Right lobe of liver (tissue), 4 donors: ENCODE data around the gene EIF4E3.

Source experiments
- POLR2A ChIP-seq: fragments of 450-650 bp; IDR thresholded peaks from one replicate; pipeline ENCODE4 v1.6.1; 2017; ENCODE audit warnings: antibody characterized with exemption, mild to moderate bottlenecking
- TF ChIP-seq, protein P1 (sequence below), 4 donors: fragments of 200-600 bp in 3 of 4; fragments of 450-650 bp in 1 of 4; IDR thresholded peaks; one replicate each; pipeline versions ENCODE4 v1.5.1 to v1.8.0; 2016 to 2022; ENCODE audit warnings: antibody characterized with exemption in 4 of 4, mild to moderate bottlenecking in 2 of 4
- donor health status: DM: no; HTN: no; CAD: no.
- donor health status: DM: no; HTN: no; CAD: no.
- donor health status: DM: no; HTN: yes; CAD: no.

GRCh38 chr3:71653414-71653807 is 71.8 kb downstream of the EIF4E3 start:
- TF ChIP-seq, protein P1, sequence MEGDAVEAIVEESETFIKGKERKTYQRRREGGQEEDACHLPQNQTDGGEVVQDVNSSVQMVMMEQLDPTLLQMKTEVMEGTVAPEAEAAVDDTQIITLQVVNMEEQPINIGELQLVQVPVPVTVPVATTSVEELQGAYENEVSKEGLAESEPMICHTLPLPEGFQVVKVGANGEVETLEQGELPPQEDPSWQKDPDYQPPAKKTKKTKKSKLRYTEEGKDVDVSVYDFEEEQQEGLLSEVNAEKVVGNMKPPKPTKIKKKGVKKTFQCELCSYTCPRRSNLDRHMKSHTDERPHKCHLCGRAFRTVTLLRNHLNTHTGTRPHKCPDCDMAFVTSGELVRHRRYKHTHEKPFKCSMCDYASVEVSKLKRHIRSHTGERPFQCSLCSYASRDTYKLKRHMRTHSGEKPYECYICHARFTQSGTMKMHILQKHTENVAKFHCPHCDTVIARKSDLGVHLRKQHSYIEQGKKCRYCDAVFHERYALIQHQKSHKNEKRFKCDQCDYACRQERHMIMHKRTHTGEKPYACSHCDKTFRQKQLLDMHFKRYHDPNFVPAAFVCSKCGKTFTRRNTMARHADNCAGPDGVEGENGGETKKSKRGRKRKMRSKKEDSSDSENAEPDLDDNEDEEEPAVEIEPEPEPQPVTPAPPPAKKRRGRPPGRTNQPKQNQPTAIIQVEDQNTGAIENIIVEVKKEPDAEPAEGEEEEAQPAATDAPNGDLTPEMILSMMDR (IDR thresholded peaks at IDR 0.05): no peak
- TF ChIP-seq POLR2A: no peak
